ENCODE data around the gene AMMECR1.

Gene AMMECR1

GRCh38 chrX:110215411-110215810 is 102.5 kb downstream of the AMMECR1 start:
- Mint-ChIP-seq H3K4me3 (no peak overlapping the region), H3K36me3 (no peaks in the 10 kb centered on the region), H3K27ac (no peak overlapping the region), H3K9me3 (no peaks in the 10 kb centered on the region), H3K4me1 (peaks cover 12% of the 10 kb centered on the region)
- DNase-seq (ENCODE audit: low spot score in 2 of 2), result no peak
- ATAC-seq, result no peak

GRCh38 chrX:110214684-110215083 is 103.2 kb downstream of the AMMECR1 start:
- ATAC-seq (no peak), DNase-seq (ENCODE audit: low spot score in 2 of 2) (no peak)
- Mint-ChIP-seq H3K4me1 (peaks cover 17% of the 10 kb centered on the region), H3K9me3 (no peaks in the 10 kb centered on the region), H3K4me3 (no peak overlapping the region), H3K36me3 (no peaks in the 10 kb centered on the region), H3K27ac (no peak overlapping the region)

GRCh38 chrX:110213183-110213582 is 104.7 kb downstream of the AMMECR1 start:
- Mint-ChIP-seq H3K36me3 (no peaks in the 10 kb centered on the region), H3K4me1 (peaks cover 17% of the 10 kb centered on the region), H3K27ac (no peak overlapping the region), H3K4me3 (no peak overlapping the region), H3K9me3 (no peaks in the 10 kb centered on the region)
- DNase-seq (ENCODE audit: low spot score in 2 of 2) (no peak), ATAC-seq (no peak)

GRCh38 chrX:110212299-110212698 is 105.6 kb downstream of the AMMECR1 start:
- DNase-seq (ENCODE audit: low spot score in 2 of 2) (no peak), ATAC-seq (no peak)
- H3K27ac Mint-ChIP-seq, result no peak overlapping the region
- H3K4me1 Mint-ChIP-seq, result peaks cover 11% of the 10 kb centered on the region
- H3K9me3 Mint-ChIP-seq, result no peaks in the 10 kb centered on the region
- H3K4me3 Mint-ChIP-seq, result no peak overlapping the region
- H3K36me3 Mint-ChIP-seq, result no peaks in the 10 kb centered on the region

- no peaks in the 10 kb centered on the region for H3K36me3 Mint-ChIP-seq
- H3K9me3 Mint-ChIP-seq, result no peaks in the 10 kb centered on the region
- DNase-seq (ENCODE audit: low spot score in 2 of 2) (no peak), ATAC-seq (no peak)
- no peak overlapping the region for H3K27ac Mint-ChIP-seq
- H3K4me1 Mint-ChIP-seq, result peaks cover 15% of the 10 kb centered on the region
- no peak overlapping the region for H3K4me3 Mint-ChIP-seq
Observed at GRCh38 chrX:110211340-110211739, 106.5 kb downstream of the AMMECR1 start.

- Mint-ChIP-seq H3K4me3 (no peak overlapping the region), H3K4me1 (peaks cover 19% of the 10 kb centered on the region), H3K9me3 (no peaks in the 10 kb centered on the region), H3K27ac (no peak overlapping the region), H3K36me3 (no peaks in the 10 kb centered on the region)
- DNase-seq (ENCODE audit: low spot score in 2 of 2) (no peak), ATAC-seq (no peak)
Observed at GRCh38 chrX:110210417-110211139, 107.3 kb downstream of the AMMECR1 start.

- Mint-ChIP-seq H3K27ac (no peak overlapping the region), H3K4me3 (no peak overlapping the region), H3K36me3 (no peaks in the 10 kb centered on the region), H3K9me3 (no peaks in the 10 kb centered on the region), H3K4me1 (peaks cover 19% of the 10 kb centered on the region)
- DNase-seq (ENCODE audit: low spot score in 2 of 2) (no peak), ATAC-seq (no peak)
Observed at GRCh38 chrX:110208092-110208491, 109.8 kb downstream of the AMMECR1 start.

GRCh38 chrX:110204986-110205385 is 112.9 kb downstream of the AMMECR1 start:
- Mint-ChIP-seq H3K4me1 (peaks cover 11% of the 10 kb centered on the region), H3K9me3 (no peaks in the 10 kb centered on the region), H3K4me3 (no peak overlapping the region), H3K36me3 (no peaks in the 10 kb centered on the region), H3K27ac (no peak overlapping the region)
- DNase-seq (ENCODE audit: low spot score in 2 of 2), result no peak
- peak; percentile 83 for ATAC-seq

GRCh38 chrX:110201799-110202198 is 116.1 kb downstream of the AMMECR1 start:
- H3K36me3 Mint-ChIP-seq, result no peaks in the 10 kb centered on the region
- DNase-seq (ENCODE audit: low spot score in 2 of 2), result no peak
- H3K9me3 Mint-ChIP-seq, result no peaks in the 10 kb centered on the region
- ATAC-seq, result no peak
- H3K4me1 Mint-ChIP-seq, result peaks cover 8% of the 10 kb centered on the region
- no peak overlapping the region for H3K4me3 Mint-ChIP-seq
- no peak overlapping the region for H3K27ac Mint-ChIP-seq

- Mint-ChIP-seq H3K27ac (no peak overlapping the region), H3K4me3 (no peak overlapping the region), H3K36me3 (no peaks in the 10 kb centered on the region), H3K4me1 (no peaks in the 10 kb centered on the region), H3K9me3 (no peaks in the 10 kb centered on the region)
- no peak for DNase-seq (ENCODE audit: low spot score in 2 of 2)
- no peak for ATAC-seq
Observed at GRCh38 chrX:110194977-110195376, 122.9 kb downstream of the AMMECR1 start.

GRCh38 chrX:110192516-110192915 is 125.4 kb downstream of the AMMECR1 start:
- DNase-seq (ENCODE audit: low spot score in 2 of 2) (no peak), ATAC-seq (no peak)
- H3K4me3 Mint-ChIP-seq, result no peak overlapping the region
- no peak overlapping the region for H3K27ac Mint-ChIP-seq
- H3K4me1 Mint-ChIP-seq, result peaks cover 13% of the 10 kb centered on the region
- H3K36me3 Mint-ChIP-seq, result no peaks in the 10 kb centered on the region
- H3K9me3 Mint-ChIP-seq, result no peaks in the 10 kb centered on the region

- H3K9me3 Mint-ChIP-seq, result peaks cover 2% of the 10 kb centered on the region
- H3K4me3 Mint-ChIP-seq, result no peak overlapping the region
- no peak for DNase-seq (ENCODE audit: low spot score in 2 of 2)
- peaks cover 13% of the 10 kb centered on the region for H3K4me1 Mint-ChIP-seq
- no peak for ATAC-seq
- H3K36me3 Mint-ChIP-seq, result no peaks in the 10 kb centered on the region
- peak overlapping the region; percentile 0 for H3K27ac Mint-ChIP-seq
Observed at GRCh38 chrX:110188701-110189558, 129.0 kb downstream of the AMMECR1 start.

GRCh38 chrX:110183314-110183713 is 134.6 kb downstream of the AMMECR1 start:
- Mint-ChIP-seq H3K36me3 (no peaks in the 10 kb centered on the region), H3K9me3 (peaks cover 2% of the 10 kb centered on the region), H3K4me1 (peaks cover 38% of the 10 kb centered on the region), H3K27ac (no peak overlapping the region), H3K4me3 (no peak overlapping the region)
- ATAC-seq (no peak), DNase-seq (ENCODE audit: low spot score in 2 of 2) (no peak)

GRCh38 chrX:110182865-110183264 is 135.0 kb downstream of the AMMECR1 start:
- H3K27ac Mint-ChIP-seq, result no peak overlapping the region
- H3K4me1 Mint-ChIP-seq, result peaks cover 38% of the 10 kb centered on the region
- no peak overlapping the region for H3K4me3 Mint-ChIP-seq

GRCh38 chrX:110182362-110182761 is 135.5 kb downstream of the AMMECR1 start:
- H3K27ac Mint-ChIP-seq, result peak overlapping the region; percentile 69
- peaks cover 2% of the 10 kb centered on the region for H3K9me3 Mint-ChIP-seq
- no peak for DNase-seq (ENCODE audit: low spot score in 2 of 2)
- peak; percentile 87 for ATAC-seq
- H3K36me3 Mint-ChIP-seq, result no peaks in the 10 kb centered on the region
- H3K4me3 Mint-ChIP-seq, result peak overlapping the region; percentile 23
- H3K4me1 Mint-ChIP-seq, result peaks cover 38% of the 10 kb centered on the region

More at GRCh38 chrX:110182865-110183264, 135.0 kb downstream of the AMMECR1 start:
- peaks cover 2% of the 10 kb centered on the region for H3K9me3 Mint-ChIP-seq
- ATAC-seq (peak; percentile 72), DNase-seq (ENCODE audit: low spot score in 2 of 2) (no peak)
- H3K36me3 Mint-ChIP-seq, result no peaks in the 10 kb centered on the region

All from stimulated activated effector memory CD8-positive, alpha-beta T cell treated with anti-CD3 and anti-CD28 coated beads, Interleukin-12 subunit alpha, Interleukin-12 subunit beta, amount 100 ng/mL, for 72 hours (primary cell).